Measurements from ENCODE around the gene RABGAP1L. TPM values are rescaled to one million over a fixed set of nuclear protein-coding genes. Genes with fewer than 3 reads are reported as not detected.
"Not testable (repeated sequence)": the region's sequence is repeated elsewhere in the genome, so short reads cannot be mapped to it uniquely, and the experiment has no call there.

RABGAP1L gene
- total and polyA plus RNA-seq, 5 experiments from 2014 or later, result 36.8 to 93.6 (median 59.8) TPM

DNA sequence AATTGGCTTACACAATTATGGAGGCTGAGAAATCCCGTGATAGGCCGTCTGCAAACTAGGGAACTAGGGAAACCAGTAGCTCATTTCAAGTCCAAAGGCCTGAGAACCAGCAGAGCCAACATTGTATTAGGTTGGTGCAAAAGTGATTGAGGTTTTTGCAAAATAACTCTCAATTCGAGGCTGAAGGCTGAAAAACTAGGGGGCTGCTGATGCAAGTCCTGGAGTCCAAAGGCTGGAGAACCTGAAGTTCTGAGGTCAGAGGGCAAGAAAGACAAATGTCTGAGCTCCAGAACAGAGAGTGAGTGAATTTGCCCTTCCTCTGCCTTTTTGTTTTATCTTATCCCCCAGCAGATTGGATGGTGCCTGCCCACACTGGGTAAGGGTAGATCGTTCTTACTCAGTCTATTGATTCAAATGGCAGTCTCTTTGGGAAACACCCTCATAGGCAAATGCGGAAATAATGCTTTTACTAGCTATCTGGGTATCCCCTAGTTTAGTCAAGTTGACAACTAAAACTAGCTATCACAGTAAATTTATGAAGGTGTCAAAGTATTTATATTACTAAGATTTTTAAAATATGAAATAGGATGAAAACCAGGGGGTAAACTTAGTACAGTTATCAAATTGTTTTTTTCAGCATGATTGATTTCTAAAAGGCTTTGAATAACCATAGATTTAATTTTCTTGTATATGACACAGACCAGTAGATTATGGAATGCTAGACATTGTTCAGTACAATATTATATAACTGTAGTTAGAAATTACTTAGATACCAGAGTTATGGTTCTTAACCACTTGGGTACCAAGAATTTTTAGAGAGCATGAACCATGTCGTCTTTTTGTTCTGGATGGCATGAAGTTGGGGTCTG, 15.4 kb downstream of the RABGAP1L start:
- no peaks in the 10 kb centered on the region for H3K27me3 Mint-ChIP-seq
- no peak for ATAC-seq
- peaks cover 0 to 20% (median 11%) of the 10 kb centered on the region in 3 donors for H3K36me3 Mint-ChIP-seq
- H3K9me3 Mint-ChIP-seq, result peaks cover 0 to 4% (median 0%) of the 10 kb centered on the region in 9 donors
- H3K4me1 Mint-ChIP-seq, result peaks cover 20 to 41% (median 38%) of the 10 kb centered on the region in 4 donors
- H3K27ac Mint-ChIP-seq, result peak overlapping the region in 1 of 10 donors; percentile 28
- POLR2A ChIA-PET, result no interaction called here
- no peak for DNase-seq
- no peak overlapping the region for H3K4me3 Mint-ChIP-seq

- peaks cover 9 to 48% (median 24%) of the 10 kb centered on the region in 4 donors for H3K4me1 Mint-ChIP-seq
- POLR2A ChIA-PET, H3K4me3 Mint-ChIP-seq, H3K9me3 Mint-ChIP-seq, DNase-seq, ATAC-seq, H3K27me3 Mint-ChIP-seq: not testable (repeated sequence)
- peak overlapping the region in 2 of 10 donors; percentile 22 to 66 for H3K27ac Mint-ChIP-seq
- peaks cover 0 to 12% (median 11%) of the 10 kb centered on the region in 3 donors for H3K36me3 Mint-ChIP-seq
These were observed 19.1 kb downstream of the RABGAP1L start for GRCh38 chr1:174178459-174178858.

GRCh38 chr1:174189428-174190062, 30.2 kb downstream of the RABGAP1L start:
- H3K4me1 Mint-ChIP-seq, result peaks cover 11 to 40% (median 29%) of the 10 kb centered on the region in 4 donors
- POLR2A ChIA-PET, result interaction anchor here (0.7 kb wide), 2 partner anchors 129 to 1788 kb away, joined by 4 to 6 read pairs; no protein-coding TSS in a partner anchor
- H3K27me3 Mint-ChIP-seq, result no peaks in the 10 kb centered on the region
- H3K9me3 Mint-ChIP-seq, result peaks cover 0 to 15% (median 2%) of the 10 kb centered on the region in 9 donors
- H3K27ac Mint-ChIP-seq, result peak overlapping the region in 3 of 10 donors; percentile 26 to 66 (median 63)
- peaks cover 0 to 8% (median 4%) of the 10 kb centered on the region in 3 donors for H3K36me3 Mint-ChIP-seq
- H3K4me3 Mint-ChIP-seq, result no peak overlapping the region
- DNase-seq, result no peak
- no peak for ATAC-seq

GRCh38 chr1:174190691-174191199, 31.4 kb downstream of the RABGAP1L start:
- POLR2A ChIA-PET, result no interaction called here
- peak overlapping the region in 3 of 10 donors; percentile 45 to 74 (median 63) for H3K27ac Mint-ChIP-seq
- peaks cover 0 to 15% (median 0%) of the 10 kb centered on the region in 9 donors for H3K9me3 Mint-ChIP-seq
- H3K36me3 Mint-ChIP-seq, result peaks cover 0 to 8% (median 4%) of the 10 kb centered on the region in 3 donors
- H3K4me1 Mint-ChIP-seq, result peaks cover 11 to 43% (median 32%) of the 10 kb centered on the region in 4 donors
- ATAC-seq (no peak), DNase-seq (no peak)
- H3K27me3 Mint-ChIP-seq, result no peaks in the 10 kb centered on the region
- no peak overlapping the region for H3K4me3 Mint-ChIP-seq

DNA sequence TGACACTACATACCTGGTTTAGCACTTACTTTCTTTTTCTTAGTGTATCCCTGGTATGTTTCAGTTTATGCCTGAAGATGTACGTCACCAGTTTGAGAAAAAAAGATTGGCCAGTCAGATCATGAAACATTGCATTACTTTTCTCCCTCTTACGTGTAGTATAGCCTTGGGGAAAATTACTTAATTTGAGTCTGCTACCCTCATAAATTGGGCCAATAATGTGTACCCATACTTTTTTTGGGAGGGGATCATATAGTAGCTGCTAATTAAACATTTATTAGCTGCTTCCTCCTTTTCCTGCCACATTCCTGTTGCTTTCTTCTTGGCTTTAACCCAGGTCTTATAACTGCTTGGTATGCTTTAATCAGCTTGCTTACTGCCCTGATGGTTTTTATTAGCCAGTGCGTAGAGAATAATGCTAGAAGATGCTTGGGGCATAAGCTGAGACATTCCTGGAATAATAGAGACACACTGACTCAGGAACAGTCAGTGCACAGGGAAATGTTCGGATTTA, 32.1 kb downstream of the RABGAP1L start:
- POLR2A ChIA-PET, result no interaction called here
- Mint-ChIP-seq H3K4me1 (peaks cover 11 to 48% (median 35%) of the 10 kb centered on the region in 4 donors), H3K36me3 (peaks cover under 1 to 8% (median 4%) of the 10 kb centered on the region in 3 donors), H3K4me3 (no peak overlapping the region), H3K27ac (peak overlapping the region in 3 of 10 donors; percentile 4 to 55 (median 30)), H3K27me3 (no peaks in the 10 kb centered on the region), H3K9me3 (peaks cover 0 to 15% (median 0%) of the 10 kb centered on the region in 9 donors)
- no peak for ATAC-seq
- DNase-seq, result no peak

- Mint-ChIP-seq H3K36me3 (peaks cover 0 to 2% (median 0%) of the 10 kb centered on the region in 3 donors), H3K27ac (peak overlapping the region in 2 of 10 donors; percentile 9 to 46), H3K4me1 (peaks cover 11 to 48% (median 39%) of the 10 kb centered on the region in 4 donors), H3K27me3 (no peaks in the 10 kb centered on the region), H3K4me3 (no peak overlapping the region), H3K9me3 (peaks cover 0 to under 1% (median 0%) of the 10 kb centered on the region in 9 donors)
- POLR2A ChIA-PET, result no interaction called here
- no peak for ATAC-seq
- DNase-seq, result no peak
These were observed 35.1 kb downstream of the RABGAP1L start for GRCh38 chr1:174194461-174194860.

DNA sequence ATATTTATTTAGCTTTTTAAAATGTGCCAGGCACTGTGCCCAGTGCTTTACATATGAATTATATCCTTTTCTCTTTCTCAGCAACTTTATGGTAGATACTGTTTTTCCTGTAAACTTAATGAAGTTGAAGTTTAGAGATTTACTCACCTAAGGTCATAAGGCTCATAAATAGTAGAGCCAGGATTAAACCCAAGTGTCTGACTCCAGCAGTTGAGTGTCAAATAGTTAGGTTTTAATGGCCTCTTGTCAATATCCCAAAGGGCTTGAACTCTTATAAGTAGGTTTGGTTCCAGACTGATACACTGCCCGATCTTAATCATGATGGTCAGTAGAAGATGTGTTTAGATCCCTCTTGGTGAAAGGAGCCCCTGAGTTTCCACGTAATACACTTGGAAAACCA, 37.8 kb downstream of the RABGAP1L start:
- POLR2A ChIA-PET, result no interaction called here

DNA sequence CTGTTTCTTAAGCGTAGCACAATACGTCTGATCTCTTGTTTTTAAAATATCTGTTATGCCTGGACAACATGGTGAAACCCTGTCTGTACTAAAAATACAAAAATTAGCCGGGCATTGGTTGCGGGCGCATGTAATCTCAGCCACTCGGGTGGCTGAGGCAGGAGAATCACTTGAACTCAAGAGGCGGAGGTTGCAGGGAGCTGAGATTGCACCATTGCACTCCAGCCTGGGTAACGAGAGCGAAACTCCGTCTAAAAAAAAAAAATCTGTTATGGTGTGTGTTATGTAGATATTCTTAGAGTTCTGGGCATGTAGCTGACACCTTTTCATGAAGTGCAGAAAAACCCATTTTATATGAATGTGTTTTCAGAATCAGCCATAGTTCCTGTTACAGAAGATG, 38.2 kb downstream of the RABGAP1L start:
- H3K36me3 Mint-ChIP-seq, result peaks cover 0 to 2% (median 2%) of the 10 kb centered on the region in 3 donors
- POLR2A ChIA-PET, result no interaction called here
- no peak overlapping the region for H3K4me3 Mint-ChIP-seq
- ATAC-seq (no peak), DNase-seq (no peak)
- no peak overlapping the region for H3K27ac Mint-ChIP-seq
- H3K9me3 Mint-ChIP-seq, result no peaks in the 10 kb centered on the region
- peaks cover 2 to 41% (median 29%) of the 10 kb centered on the region in 4 donors for H3K4me1 Mint-ChIP-seq
- H3K27me3 Mint-ChIP-seq, result no peaks in the 10 kb centered on the region

More for the DNA sequence above, 37.8 kb downstream of the RABGAP1L start:
- no peak for ATAC-seq
- Mint-ChIP-seq H3K27me3 (no peaks in the 10 kb centered on the region), H3K27ac (no peak overlapping the region), H3K36me3 (peaks cover 0 to 2% (median 0%) of the 10 kb centered on the region in 3 donors), H3K9me3 (no peaks in the 10 kb centered on the region), H3K4me1 (peaks cover 2 to 41% (median 33%) of the 10 kb centered on the region in 4 donors), H3K4me3 (no peak overlapping the region)
- DNase-seq, result no peak

DNA sequence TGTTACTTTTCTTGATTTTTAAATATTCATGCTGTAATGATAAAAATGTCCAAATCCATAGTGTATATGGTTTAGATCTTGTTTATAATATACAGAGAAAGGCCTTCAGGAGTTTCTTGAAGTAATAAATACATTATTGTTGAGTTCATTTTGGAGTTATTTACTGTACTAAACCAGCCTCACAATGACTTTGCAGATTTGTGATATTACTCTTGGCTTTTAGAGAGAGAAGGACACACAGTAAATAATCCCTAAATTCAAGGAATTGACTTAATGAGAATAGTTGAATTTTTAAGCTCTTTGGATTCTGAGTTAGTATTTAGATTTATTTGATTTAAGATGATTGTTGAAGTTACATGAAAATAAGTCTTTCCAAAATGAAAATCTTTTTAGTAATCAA, 38.9 kb downstream of the RABGAP1L start:
- Mint-ChIP-seq H3K36me3 (peaks cover 0 to 2% (median 2%) of the 10 kb centered on the region in 3 donors), H3K27ac (no peak overlapping the region), H3K27me3 (no peaks in the 10 kb centered on the region), H3K4me1 (peaks cover 2 to 45% (median 28%) of the 10 kb centered on the region in 4 donors), H3K9me3 (peaks cover 0 to 4% (median 0%) of the 10 kb centered on the region in 9 donors), H3K4me3 (no peak overlapping the region)
- ATAC-seq (no peak), DNase-seq (no peak)
- POLR2A ChIA-PET, result no interaction called here

DNA sequence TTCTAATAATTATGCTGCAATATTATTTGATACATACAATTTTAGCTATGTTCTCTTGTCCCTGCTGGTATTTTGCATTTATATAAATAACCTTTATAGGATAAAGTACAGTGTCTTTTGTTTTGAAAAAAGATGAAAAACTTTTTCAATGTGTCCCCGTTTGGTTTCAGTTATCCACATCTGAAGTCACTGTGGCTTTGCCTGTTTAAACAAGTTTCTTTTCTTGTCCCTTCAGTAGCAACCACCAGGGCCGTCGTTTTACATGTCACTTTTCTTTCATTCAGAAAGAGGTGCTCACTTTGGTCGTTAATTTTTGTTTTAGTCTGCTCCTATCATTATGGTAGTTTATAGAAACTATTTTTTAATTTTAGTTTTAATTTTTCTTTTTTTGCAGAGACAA, 41.4 kb downstream of the RABGAP1L start:
- peak in 5 of 10 donors; percentile 4 to 58 (median 23) for DNase-seq
- peaks cover 14 to 54% (median 43%) of the 10 kb centered on the region in 4 donors for H3K4me1 Mint-ChIP-seq
- POLR2A ChIA-PET, result interaction anchor here (0.6 kb wide), 1 partner anchor 1514 kb away, joined by 4 read pairs; no protein-coding TSS in a partner anchor

DNA sequence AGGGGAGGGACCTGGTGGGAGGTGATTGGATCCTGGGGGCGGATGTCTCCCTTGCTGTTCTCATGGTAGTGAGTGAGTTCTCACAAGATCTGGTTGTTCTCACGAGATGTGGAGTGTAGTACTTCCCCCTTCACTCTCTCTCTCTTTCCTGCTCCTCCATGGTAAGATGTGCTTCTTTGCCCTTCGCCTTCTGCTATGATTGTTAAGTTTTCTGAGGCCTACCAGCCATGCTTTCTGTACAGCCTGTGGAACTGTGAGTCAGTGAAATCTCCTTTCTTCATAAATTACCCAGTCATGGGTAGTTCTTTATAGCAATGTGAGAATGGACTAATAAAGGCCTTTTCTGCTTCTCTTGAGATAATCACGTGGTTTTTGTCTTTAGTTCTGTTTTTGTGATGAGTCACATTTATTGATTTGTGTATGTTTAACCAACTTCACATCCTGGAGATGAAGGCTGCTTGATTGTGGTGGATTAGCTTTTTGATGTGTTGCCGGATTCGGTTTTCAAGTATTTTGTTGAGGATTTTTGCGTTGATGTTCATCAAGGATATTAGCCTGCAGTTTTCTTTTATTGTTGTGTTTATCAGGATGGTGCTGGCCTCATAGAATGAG, 45.5 kb downstream of the RABGAP1L start:
- H3K4me1 Mint-ChIP-seq, result peaks cover 23 to 69% (median 54%) of the 10 kb centered on the region in 4 donors
- DNase-seq (peak in 1 of 10 donors; percentile 5), ATAC-seq (no peak)
- H3K27ac Mint-ChIP-seq, result peak overlapping the region in 5 of 10 donors; percentile 0 to 66 (median 61)
- H3K27me3 Mint-ChIP-seq, result no peaks in the 10 kb centered on the region
- peaks cover 0 to 8% (median 0%) of the 10 kb centered on the region in 9 donors for H3K9me3 Mint-ChIP-seq
- H3K36me3 Mint-ChIP-seq, result peaks cover 0 to 3% (median 2%) of the 10 kb centered on the region in 3 donors
- POLR2A ChIA-PET, result interaction anchor here (0.8 kb wide), 1 partner anchor 183 kb away, joined by 3 read pairs; the partner anchor contains the start of gene RC3H1
- H3K4me3 Mint-ChIP-seq, result peak overlapping the region in 8 of 10 donors; percentile 1 to 53 (median 14)

More for the DNA sequence above, 41.4 kb downstream of the RABGAP1L start:
- peaks cover 0 to 4% (median 2%) of the 10 kb centered on the region in 3 donors for H3K36me3 Mint-ChIP-seq
- peak; percentile 35 to 85 for ATAC-seq
- H3K4me3 Mint-ChIP-seq, result peak overlapping the region in 3 of 10 donors; percentile 16 to 24 (median 17)
- no peaks in the 10 kb centered on the region for H3K27me3 Mint-ChIP-seq
- peak overlapping the region in 2 of 10 donors; percentile 25 to 84 for H3K27ac Mint-ChIP-seq
- peaks cover 0 to 4% (median 0%) of the 10 kb centered on the region in 9 donors for H3K9me3 Mint-ChIP-seq

Measured in naive thymus-derived CD8-positive, alpha-beta T cell (primary cell).